HG02571 (cell line): ENCODE results near the gene CAPN15.
"Not testable (repeated sequence)": the region's sequence is repeated elsewhere in the genome, so short reads cannot be mapped to it uniquely, and the experiment has no call there.

Source experiments
- ATAC-seq: cut with Tn5 transposase; IDR thresholded peaks from one replicate; pipeline ENCODE4 v1.9.1; 2021; ENCODE audit warnings: mild to moderate bottlenecking, moderate library complexity; ENCODE audit not compliant: unreplicated experiment

The CAPN15 gene

DNA sequence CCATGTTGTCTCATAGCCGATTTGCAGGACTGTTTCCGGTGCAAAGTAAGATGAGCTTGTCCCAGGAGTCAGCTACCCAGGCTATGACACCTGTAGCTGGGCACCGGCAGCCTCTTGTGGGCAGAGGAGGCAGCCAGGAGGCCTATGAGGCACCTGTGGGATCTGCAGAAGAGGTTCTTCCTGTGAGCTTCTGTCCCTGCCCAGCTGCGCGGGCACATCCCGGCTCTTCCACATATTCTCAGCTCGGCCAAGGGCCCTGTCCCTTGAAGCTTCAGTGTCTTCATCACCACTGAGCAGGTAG, 21.3 kb upstream of the CAPN15 start:
- no peak for ATAC-seq

- not testable (repeated sequence) for ATAC-seq
Measured at GRCh38 chr16:507527-507926, 20.0 kb upstream of the CAPN15 start.

GRCh38 chr16:507996-508395, 19.5 kb upstream of the CAPN15 start:
- ATAC-seq: no peak

DNA sequence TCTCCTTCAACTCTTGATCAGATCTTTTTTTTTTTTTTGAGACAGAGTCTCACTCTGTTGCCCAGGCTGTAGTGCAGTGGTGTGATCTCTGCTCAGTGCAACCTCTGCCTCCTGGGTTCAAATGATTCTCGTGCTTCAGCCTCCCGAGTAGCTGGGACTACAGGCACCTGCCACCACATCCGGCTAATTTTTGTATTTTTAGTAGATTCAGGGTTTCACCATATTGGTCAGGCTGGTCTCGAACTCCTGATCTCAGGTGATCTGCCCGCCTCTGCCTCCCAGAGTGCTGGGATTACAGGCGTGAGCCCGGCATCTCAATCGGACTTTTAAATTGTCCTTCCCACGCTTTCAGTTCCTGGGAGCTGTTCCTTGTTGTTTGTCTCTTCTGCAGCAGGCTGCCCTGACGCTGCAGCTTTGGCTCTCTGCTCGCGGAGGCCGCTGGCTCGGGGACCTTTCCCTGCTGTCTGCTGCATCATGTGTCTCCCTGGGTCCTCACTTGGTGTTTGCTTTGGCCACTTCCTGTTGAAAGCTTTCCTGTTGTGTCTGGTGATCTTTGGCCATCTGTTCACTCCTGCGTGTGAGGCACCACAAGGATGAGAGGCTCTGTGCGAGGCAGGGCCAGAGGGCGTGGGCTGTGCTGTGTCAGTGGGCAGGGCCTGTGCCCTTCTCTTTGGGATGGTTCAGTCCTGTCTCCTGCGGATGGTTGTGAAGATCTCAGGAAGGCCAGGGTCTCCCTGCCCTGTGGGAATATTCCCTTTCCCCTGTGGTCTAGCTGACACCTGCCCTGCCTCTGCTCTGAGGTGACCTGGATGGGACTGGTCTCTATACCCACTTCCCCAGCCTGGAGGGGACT, 18.4 kb upstream of the CAPN15 start:
- ATAC-seq: no peak

GRCh38 chr16:510066-510825, 17.3 kb upstream of the CAPN15 start:
- no peak for ATAC-seq

DNA sequence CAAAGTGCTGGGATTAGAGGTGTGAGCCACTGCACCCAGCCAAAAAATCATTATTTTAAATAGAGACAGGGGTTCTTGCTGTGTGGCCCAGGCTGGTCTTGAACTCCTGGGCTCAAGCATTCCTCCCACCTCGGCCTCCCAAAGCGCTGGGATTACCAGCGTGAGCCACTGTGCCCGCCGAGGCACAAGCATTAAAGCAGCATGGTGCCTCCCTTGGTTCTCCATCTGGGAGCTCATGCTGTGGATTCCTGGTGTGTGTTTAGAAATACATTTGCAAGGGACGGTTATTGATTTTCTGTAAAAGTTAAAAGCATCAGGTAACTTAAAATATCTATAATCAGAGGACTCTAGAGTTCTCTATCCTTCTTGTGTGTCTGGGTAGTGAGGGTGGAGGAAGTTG, 14.7 kb upstream of the CAPN15 start:
- ATAC-seq: no peak

- no peak for ATAC-seq
Measured at GRCh38 chr16:513950-514349, 13.6 kb upstream of the CAPN15 start.

DNA sequence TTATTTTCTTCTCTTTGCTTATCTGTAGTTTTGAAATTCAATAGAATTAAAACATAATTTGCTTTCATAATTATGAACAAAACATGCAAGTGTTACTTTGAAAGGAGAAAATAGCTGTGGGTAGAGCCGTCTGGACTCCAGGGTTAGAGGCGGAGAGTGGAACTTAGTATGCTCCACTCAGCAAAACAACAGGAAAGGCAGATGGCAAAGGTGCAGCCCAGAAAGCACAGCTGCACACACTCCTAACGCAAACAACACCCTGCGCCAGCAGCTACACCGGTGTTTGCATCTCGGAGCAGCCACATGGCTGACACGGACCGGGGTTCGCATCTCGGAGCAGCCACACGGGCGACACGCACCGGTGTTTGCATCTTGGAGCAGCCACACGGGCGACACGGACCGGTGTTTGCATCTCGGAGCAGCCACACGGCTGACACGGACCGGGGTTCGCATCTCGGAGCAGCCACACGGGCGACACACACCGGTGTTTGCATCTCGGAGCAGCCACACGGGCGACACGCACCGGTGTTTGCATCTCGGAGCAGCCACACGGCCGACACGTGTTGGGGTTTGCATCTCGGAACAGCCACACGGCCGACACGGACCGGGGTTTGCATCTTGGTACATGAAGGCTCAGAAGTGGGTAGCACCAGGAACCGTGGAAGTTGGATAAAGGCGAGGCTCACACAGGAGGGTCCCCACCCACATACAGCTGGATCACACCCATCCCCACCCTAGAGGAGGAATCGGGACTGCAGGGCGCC, 12.2 kb upstream of the CAPN15 start:
- ATAC-seq: no peak

DNA sequence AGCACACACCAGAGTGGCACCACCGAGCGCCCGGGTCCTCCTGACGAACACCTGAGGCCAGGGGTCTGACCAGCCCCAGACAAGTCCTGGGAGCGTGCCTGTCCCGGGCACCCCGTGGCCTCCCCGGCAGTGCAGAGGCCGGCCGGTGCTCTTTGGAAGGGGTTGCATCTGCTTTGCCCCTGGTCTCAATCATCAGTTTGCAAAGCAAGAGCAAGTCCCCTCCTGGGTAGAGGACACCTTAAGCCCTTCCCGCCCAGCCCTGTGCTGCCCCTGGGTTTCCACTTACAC, 11.6 kb upstream of the CAPN15 start:
- ATAC-seq: no peak

DNA sequence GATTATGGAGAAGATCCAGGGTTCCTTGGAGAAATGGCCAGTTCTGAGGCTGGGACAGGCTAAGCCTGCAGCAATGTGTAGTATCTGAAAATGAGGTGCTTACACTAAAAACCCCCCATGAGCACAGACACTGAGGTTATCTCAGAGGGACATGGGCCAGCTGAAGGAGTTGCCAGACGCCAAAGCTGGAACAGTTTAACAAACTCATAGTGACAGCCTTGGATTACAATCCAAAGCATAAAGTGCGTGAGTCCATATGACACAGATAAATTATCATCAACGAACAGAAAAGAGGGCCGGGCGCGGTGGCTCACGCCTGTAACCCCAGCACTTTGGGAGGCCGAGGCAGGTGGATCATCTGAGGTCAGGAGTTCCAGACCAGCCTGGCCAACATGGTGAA, 11.2 kb upstream of the CAPN15 start:
- ATAC-seq: no peak

- ATAC-seq: no peak
Measured at GRCh38 chr16:518858-519257, 8.7 kb upstream of the CAPN15 start.

DNA sequence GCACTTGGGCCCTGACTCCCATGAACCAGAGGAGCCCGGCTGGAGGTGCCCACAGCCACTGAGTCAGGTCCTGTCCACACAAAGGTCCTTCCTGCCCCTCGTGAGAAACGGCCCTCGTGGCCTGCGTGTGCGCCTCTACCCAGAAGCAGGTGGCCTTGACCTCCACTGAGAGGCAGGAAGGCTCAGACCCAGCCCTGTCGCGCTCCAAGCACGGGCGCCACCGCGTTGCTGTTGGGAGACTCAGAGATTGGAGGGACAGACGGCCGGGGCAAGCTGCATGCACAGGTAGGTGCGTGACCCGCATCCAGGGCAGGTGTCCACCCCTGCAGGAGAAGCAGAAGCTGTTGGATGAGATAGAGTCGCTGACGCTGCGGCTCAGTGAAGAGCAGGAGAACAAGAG, 8.1 kb upstream of the CAPN15 start:
- no peak for ATAC-seq

DNA sequence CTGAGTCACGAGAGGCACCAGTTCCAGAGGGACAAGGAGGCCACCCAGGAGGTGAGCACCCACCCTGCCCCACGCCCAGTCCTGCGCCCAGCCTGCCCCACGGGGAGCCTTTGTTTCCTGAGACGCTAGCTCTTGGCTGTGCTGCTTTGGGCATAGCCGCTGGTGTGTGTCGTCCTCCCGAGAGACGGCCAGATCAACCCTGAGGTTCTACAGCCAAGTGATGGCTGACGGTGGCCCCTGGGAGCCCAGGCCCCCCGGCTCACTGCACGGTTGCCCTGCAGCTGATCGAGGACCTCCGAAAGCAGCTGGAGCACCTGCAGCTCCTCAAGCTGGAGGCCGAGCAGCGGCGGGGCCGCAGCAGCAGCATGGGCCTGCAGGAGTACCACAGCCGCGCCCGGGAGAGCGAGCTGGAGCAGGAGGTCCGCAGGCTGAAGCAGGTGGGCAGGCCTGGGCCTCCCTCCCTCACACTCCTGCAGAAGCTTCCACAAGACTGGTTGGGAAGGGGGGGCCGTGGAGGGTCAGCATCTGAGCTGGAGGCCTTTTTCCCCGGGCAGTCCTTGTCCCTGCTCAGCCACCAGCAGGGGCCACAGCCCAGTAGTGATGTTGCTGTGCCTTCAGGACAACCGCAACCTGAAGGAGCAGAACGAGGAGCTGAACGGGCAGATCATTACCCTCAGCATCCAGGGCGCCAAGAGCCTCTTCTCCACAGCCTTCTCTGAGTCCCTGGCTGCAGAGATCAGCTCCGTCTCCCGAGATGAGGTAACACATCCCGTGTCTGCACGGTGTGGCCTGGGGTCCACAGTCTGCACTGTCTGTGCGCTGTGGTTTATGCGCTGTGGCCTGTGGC, 7.4 kb upstream of the CAPN15 start:
- no peak for ATAC-seq

GRCh38 chr16:520847-521246, 6.7 kb upstream of the CAPN15 start:
- ATAC-seq: no peak

DNA sequence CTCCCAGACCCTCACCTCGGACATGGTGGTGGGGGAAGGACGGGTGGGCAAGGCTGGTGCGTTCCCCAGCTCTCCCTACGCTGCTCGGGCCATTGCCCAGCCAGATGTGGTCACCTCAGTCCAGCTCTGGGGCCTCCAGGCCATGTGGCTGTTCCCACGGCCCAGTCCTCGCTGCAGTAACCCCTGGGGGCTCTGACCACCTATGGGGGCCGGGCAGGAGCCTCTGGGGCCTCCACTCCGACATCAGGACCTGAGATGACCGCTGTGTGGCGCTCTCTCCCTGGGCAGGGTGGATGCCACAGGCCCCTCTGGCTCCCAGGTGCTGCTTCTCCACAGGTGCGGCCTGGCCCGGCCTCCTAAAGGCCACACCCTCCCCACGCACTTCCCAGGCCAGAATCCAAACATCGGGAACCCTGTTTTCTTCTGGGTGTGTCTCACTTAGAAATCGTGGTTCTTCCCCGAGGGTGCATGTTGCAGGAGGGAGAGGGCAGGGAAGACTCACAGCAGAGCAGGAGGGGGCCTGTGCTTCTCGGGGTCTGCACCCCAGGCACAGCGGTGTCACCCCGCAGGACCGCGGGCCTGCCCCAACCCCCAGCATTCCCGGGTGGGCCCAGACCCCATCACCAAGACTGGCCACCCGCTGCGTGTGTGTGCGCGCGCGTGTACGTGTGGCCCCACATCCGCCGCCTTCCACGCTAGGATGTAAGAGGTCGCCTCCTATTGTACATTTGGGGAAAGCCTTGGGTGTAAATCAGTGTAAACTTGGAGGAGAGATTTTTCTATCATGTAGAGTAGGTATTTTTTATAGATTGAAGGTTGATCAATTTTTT, 5.9 kb upstream of the CAPN15 start:
- no peak for ATAC-seq

GRCh38 chr16:522320-523096, 5.0 kb upstream of the CAPN15 start:
- ATAC-seq: no peak

DNA sequence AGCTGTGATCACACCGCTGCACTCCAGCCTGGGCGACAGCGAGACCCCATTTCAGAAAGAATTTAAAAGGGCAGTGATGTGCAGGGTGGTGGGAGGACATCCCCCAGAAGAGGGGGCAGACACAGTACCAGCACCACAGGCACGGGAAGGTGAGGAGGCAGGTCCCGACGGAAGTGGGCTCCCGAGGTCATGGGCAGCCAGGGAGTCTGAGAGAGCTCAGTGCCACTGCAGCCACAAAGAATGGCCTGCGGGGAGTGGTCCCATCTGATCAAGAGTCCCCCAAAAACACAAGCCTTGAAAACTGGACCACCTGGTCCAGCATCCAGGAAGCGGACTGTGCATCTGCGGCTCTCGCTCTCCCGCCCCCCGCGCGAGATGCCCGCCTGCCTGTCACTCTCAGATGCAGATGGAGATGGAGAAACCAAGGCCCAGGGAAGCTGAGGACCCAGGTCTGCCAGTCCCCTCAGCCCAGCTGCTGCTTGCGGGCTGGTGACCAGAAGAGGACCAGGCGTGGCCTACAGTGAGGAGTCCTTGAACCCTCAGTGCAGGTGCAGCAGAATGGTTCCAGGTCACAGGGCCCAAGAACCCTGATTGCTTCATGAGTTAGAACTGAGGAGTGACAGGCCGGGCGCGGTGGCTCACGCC, 4.3 kb upstream of the CAPN15 start:
- ATAC-seq: no peak

DNA sequence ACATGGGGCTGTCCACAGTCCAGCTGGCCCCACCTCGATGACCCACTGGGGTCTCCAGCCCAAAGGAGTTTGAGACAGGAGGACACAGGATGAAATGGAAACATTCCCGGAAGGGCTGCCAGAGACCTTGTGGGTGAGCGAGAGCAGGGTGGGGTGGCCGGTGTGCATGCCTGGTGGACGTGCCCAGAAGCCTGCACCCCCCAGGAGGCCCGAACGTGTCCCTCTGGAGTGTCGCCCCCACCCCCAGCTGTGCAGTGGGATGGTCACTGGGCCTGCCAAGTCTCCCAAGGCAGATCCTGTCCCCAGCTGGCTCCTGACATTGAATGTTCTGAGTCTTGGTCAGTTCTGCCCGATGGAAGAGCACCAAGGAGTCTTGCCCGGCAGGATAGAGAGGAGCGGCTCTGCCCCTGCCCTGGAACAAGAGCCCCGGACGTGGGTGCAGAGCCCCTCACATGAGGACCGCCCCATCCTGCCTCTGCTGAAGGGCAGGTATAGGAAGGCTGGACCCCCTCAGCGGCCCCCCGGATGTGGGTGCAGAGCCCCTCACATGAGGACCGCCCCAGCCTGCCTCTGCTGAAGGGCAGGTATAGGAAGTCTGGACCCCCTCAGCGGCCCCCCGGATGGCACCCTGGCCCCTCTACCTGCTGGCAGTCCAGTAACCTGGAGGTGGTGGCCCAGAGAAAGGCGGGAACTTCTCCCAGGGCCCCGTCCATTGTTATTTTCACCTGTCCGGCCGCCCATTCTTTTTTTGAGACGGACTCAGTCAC, 3.1 kb upstream of the CAPN15 start:
- ATAC-seq: no peak
